Calu3 (cell line): ENCODE measurements around the gene ARVCF. TPM values are rescaled to one million over a fixed set of nuclear protein-coding genes. Genes with fewer than 3 reads are reported as not detected.

ENCODE experiments used
- BruUV-seq: library from RNA; stranded (reverse); fragments of 400-500 nt; replicated peaks from 2 replicates; lab custom pipeline; 2021; lab: Mats Ljungman, UMichigan
- CTCF ChIA-PET: fragments of 300-600 bp; sonication (Branson Sonifier 250); formaldehyde crosslinking; loops from one replicate; lab custom pipeline; 2022; ENCODE audit warnings: antibody characterized with exemption; lab: Charles Lee
- DNase-seq: peaks from one replicate; pipeline ENCODE4 v3.0.0; 2022
- H3K27ac Mint-ChIP-seq: one replicate; pipeline ENCODE4 v1.8.0; 2022; ENCODE audit warnings: mixed read lengths; ENCODE audit not compliant: unreplicated experiment
- H3K27me3 Mint-ChIP-seq: one replicate; pipeline ENCODE4 v1.8.0; 2022; ENCODE audit warnings: mixed read lengths; ENCODE audit not compliant: unreplicated experiment
- H3K36me3 Mint-ChIP-seq: one replicate; pipeline ENCODE4 v1.8.0; 2022; ENCODE audit warnings: mild to moderate bottlenecking, moderate library complexity, mixed read lengths; ENCODE audit not compliant: insufficient read depth, unreplicated experiment
- H3K4me1 Mint-ChIP-seq: one replicate; pipeline ENCODE4 v1.8.0; 2022; ENCODE audit warnings: mild to moderate bottlenecking, low read depth, mixed read lengths; ENCODE audit not compliant: unreplicated experiment
- H3K4me3 Mint-ChIP-seq: one replicate; pipeline ENCODE4 v1.8.0; 2022; ENCODE audit warnings: mild to moderate bottlenecking, low read depth, moderate library complexity, mixed read lengths; ENCODE audit not compliant: unreplicated experiment
- H3K9me3 Mint-ChIP-seq: one replicate; pipeline ENCODE4 v1.8.0; 2022; ENCODE audit warnings: low read depth, mixed read lengths; ENCODE audit not compliant: unreplicated experiment
- CTCF ChIP-seq: fragments of 200-600 bp; IDR thresholded peaks from one replicate; pipeline ENCODE4 v1.8.0; 2022; ENCODE audit warnings: antibody characterized with exemption; ENCODE audit not compliant: unreplicated experiment
- intact Hi-C: fragments of 100-400 bp; cut with micrococcal nuclease; formaldehyde crosslinking; loops from one replicate; pipeline ENCODE4 v1.10.0; 2022; ENCODE audit not compliant: unreplicated experiment
- total RNA-seq: library from RNA; stranded (reverse); gene quantifications from 2 replicates; pipeline ENCODE4 v1.2.3, GENCODE V29; 2022

The ARVCF gene
- total RNA-seq, 1 experiment from 2014 or later: 19.7 TPM

GRCh38 chr22:19986410-19987341 lies 29.9 kb downstream of the ARVCF start:
- TSS peak; percentile 49 for BruUV-seq
- TF ChIP-seq CTCF: no peak
- CTCF ChIA-PET: interaction anchor here (0.6 to 1.4 kb wide), 7 partner anchors 12 to 81 kb away, joined by 3 to 7 read pairs (median 3); no protein-coding TSS in a partner anchor

DNA sequence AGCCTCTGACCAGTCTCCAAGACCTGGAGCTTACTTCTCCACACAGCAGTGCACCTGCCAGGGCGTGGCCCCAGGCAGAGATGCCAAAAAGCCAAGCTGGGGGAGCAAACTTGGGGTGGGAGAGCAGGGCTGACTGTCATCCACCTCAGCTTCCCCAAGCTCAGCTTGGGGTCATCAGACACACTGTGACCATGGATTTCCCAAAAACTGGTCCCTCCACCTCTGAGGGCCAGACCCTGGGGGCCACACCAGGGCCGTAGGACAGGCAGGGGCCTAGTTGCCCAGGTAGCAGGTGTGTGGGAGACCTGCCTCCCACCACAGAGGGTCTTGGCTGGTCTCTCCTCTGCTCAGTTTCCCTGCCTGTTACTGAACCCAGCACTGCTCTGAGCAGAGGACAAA lies 30.6 kb downstream of the ARVCF start:
- intact Hi-C loops: no loop called here
- peaks cover 27% of the 10 kb centered on the region for H3K36me3 Mint-ChIP-seq
- H3K4me3 Mint-ChIP-seq: peak overlapping the region; percentile 69

More at GRCh38 chr22:19986410-19987341, 29.9 kb downstream of the ARVCF start:
- intact Hi-C loops: no loop called here
- peak; percentile 88 for DNase-seq
- no peak overlapping the region for H3K27ac Mint-ChIP-seq
- H3K9me3 Mint-ChIP-seq: no peaks in the 10 kb centered on the region
- H3K4me3 Mint-ChIP-seq: peak overlapping the region; percentile 69
- peaks cover 16% of the 10 kb centered on the region for H3K4me1 Mint-ChIP-seq
- no peaks in the 10 kb centered on the region for H3K27me3 Mint-ChIP-seq
- peaks cover 27% of the 10 kb centered on the region for H3K36me3 Mint-ChIP-seq

DNA sequence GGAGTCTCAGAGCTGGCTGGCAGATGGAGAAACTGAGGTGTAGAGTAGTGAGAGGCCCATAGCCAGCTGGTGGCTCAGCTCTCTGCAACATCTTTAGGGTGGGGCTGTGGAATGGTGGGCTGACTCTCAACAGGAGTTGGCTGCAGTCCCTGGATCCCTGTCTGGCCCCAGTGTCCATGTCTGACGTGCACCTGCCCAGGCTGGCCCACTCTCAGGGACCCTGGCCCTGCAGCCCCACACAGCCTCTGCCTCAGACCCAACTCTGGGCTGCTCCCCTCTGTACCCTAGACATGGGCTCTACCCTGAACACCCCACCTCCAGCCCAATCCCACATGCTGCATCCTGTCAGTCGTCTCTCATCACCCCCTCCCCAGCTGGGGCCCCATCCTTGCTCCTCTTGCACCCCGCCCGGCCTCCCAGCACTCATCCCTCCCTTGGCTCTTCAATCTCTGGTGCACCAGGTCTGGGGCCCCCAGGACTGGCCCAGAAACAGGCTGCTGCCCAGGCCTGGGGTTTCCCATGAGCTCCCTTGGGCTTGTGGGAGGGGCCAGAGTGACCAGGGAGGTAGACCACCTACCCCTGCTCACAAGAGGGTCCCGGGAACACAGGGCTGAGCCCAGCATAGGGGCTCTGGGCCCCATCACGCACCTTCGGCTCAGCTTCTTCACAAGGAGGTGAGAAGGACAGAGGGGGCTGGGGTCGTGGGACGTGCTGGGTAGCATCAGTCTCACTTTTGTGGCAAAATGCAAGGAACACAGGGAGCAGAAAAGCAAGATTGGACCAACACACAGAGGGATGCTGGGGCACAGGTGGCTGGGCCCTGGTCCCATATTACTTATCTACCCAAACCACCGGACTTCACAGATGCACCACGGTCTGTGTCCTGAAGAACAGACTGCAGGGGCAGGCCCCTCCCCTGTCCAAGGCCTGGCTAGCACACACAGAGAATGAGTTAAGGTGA lies 31.5 kb downstream of the ARVCF start:
- CTCF ChIA-PET: interaction anchor here (1.0 to 1.4 kb wide), 5 partner anchors 10 to 37 kb away, joined by 3 to 7 read pairs (median 3); no protein-coding TSS in a partner anchor
- Mint-ChIP-seq H3K27ac (no peak overlapping the region), H3K27me3 (no peaks in the 10 kb centered on the region), H3K4me3 (peak overlapping the region; percentile 47), H3K36me3 (peaks cover 29% of the 10 kb centered on the region), H3K9me3 (no peaks in the 10 kb centered on the region), H3K4me1 (peaks cover 16% of the 10 kb centered on the region)
- TF ChIP-seq CTCF: no peak
- no TSS peak for BruUV-seq
- intact Hi-C loops: no loop called here
- no peak for DNase-seq

More for the DNA sequence above, 30.6 kb downstream of the ARVCF start:
- peaks cover 16% of the 10 kb centered on the region for H3K4me1 Mint-ChIP-seq
- H3K27me3 Mint-ChIP-seq: no peaks in the 10 kb centered on the region
- CTCF ChIA-PET: interaction anchor here (0.6 to 1.4 kb wide), 7 partner anchors 11 to 81 kb away, joined by 3 to 7 read pairs (median 3); no protein-coding TSS in a partner anchor
- no TSS peak for BruUV-seq
- DNase-seq: no peak
- TF ChIP-seq CTCF: no peak
- no peak overlapping the region for H3K27ac Mint-ChIP-seq
- H3K9me3 Mint-ChIP-seq: no peaks in the 10 kb centered on the region
